H1 (cell line): Measurements from ENCODE around the gene TCN2. TPM values are rescaled to one million over a fixed set of nuclear protein-coding genes. Genes with fewer than 3 reads are reported as not detected.

ENCODE experiments used
- CTCF ChIA-PET: fragments of 300-600 bp; sonication (Branson Sonifier 250); formaldehyde crosslinking; loops from one replicate; lab custom pipeline; 2021; ENCODE audit not compliant: partially characterized antibody; lab: Charles Lee
- POLR2A ChIA-PET: fragments of 300-600 bp; sonication (Branson Sonifier 250); formaldehyde crosslinking; loops from one replicate; lab custom pipeline; 2021; ENCODE audit warnings: inconsistent platforms; ENCODE audit not compliant: partially characterized antibody; lab: Charles Lee
- DNase-seq, 2 experiments: peaks; one replicate each; pipeline versions ENCODE4 v3.0.0 to v3.0.0-alpha.2; 2010 to 2022; ENCODE audit warnings: low spot score in 2 of 2, low read depth in 1 of 2, mixed read lengths in 1 of 2
- FAIRE-seq: peaks from 2 replicates; lab custom pipeline; 2011; peaks lifted over from hg19 to GRCh38; lab: Jason Lieb, UNC
- H2AFZ ChIP-seq: 2 replicates; pipeline ENCODE4 v1.8.1; 2012; ENCODE audit warnings: low read length, inconsistent platforms
- H2AK5ac ChIP-seq: 2 replicates; pipeline ENCODE4 v1.6.1; 2013; ENCODE audit warnings: low read depth, low read length
- H2BK120ac ChIP-seq: replicated peaks from 2 replicates; pipeline ENCODE3; 2013; ENCODE audit warnings: low read depth, low read length, inconsistent platforms
- H2BK12ac ChIP-seq: 2 replicates; pipeline ENCODE4 v1.6.1; 2013; ENCODE audit warnings: low read depth, low read length
- H2BK15ac ChIP-seq: 2 replicates; pipeline ENCODE4 v1.6.1; 2013; ENCODE audit warnings: low read length
- H2BK20ac ChIP-seq: 2 replicates; pipeline ENCODE4 v1.6.1; 2013; ENCODE audit warnings: low read length
- H2BK5ac ChIP-seq: 2 replicates; pipeline ENCODE4 v1.6.1; 2013; ENCODE audit warnings: low read depth, low read length
- H3K14ac ChIP-seq: 2 replicates; pipeline ENCODE4 v1.6.1; 2013; ENCODE audit warnings: inconsistent platforms; ENCODE audit not compliant: insufficient read length
- H3K18ac ChIP-seq: 2 replicates; pipeline ENCODE4 v1.6.1; 2013; ENCODE audit warnings: low read length; ENCODE audit errors: extremely low read depth
- H3K23ac ChIP-seq: 2 replicates; pipeline ENCODE4 v1.6.1; 2013; ENCODE audit warnings: inconsistent platforms; ENCODE audit not compliant: insufficient read length
- H3K23me2 ChIP-seq: 2 replicates; pipeline ENCODE4 v1.6.1; 2013; ENCODE audit warnings: low read depth, low read length
- H3K27ac ChIP-seq: 2 replicates; pipeline ENCODE4 v1.6.1; 2011; ENCODE audit warnings: low read depth, low read length, inconsistent platforms
- H3K27me3 ChIP-seq, 4 experiments: replicated peaks in 1 of 4; 1 replicate in 1 of 4; 2 replicates in 3 of 4; pipeline versions ENCODE4 v1.6.1 to v1.8.1; 2011 to 2013; ENCODE audit warnings: low read length in 3 of 4, mild to moderate bottlenecking in 3 of 4, inconsistent platforms in 2 of 4, mixed read lengths in 2 of 4, moderate library complexity in 1 of 4; ENCODE audit not compliant: control insufficient read depth in 3 of 4, insufficient read depth in 3 of 4; ENCODE audit errors: extremely low read depth in 1 of 4
- H3K36me3 ChIP-seq, 4 experiments: 2 replicates each; pipeline versions ENCODE4 v1.6.1 to v1.8.1; 2011 to 2013; ENCODE audit warnings: mild to moderate bottlenecking in 4 of 4, low read length in 3 of 4, moderate library complexity in 2 of 4, control low read depth in 1 of 4, inconsistent platforms in 1 of 4; ENCODE audit not compliant: insufficient read depth in 4 of 4, control insufficient read depth in 2 of 4
- H3K4ac ChIP-seq: replicated peaks from 2 replicates; pipeline ENCODE3; 2013; ENCODE audit warnings: low read length, low read depth, mixed read lengths, inconsistent platforms; ENCODE audit not compliant: insufficient read length
- H3K4me1 ChIP-seq, 4 experiments: replicated peaks in 1 of 4; 1 replicate in 1 of 4; 2 replicates in 3 of 4; pipeline versions ENCODE4 v1.6.1 to v1.8.1; 2011 to 2013; ENCODE audit warnings: low read length in 3 of 4, inconsistent platforms in 2 of 4, mixed read lengths in 1 of 4; ENCODE audit not compliant: insufficient read depth in 4 of 4, control insufficient read depth in 3 of 4
- H3K4me2 ChIP-seq, 2 experiments: 2 replicates each; pipeline versions ENCODE4 v1.6.1 to v1.8.1; 2011 to 2013; ENCODE audit warnings: low read depth in 2 of 2, low read length in 2 of 2, control low read depth in 1 of 2, inconsistent platforms in 1 of 2, mild to moderate bottlenecking in 1 of 2; ENCODE audit not compliant: insufficient read depth in 1 of 2
- H3K4me3 ChIP-seq, 4 experiments: fragments of 200-600, 300-600 bp in 1 of 4; sonication (generic), shearing (Covaris generic), sonication (Bioruptor Twin) in 1 of 4; 2 replicates each; pipeline versions ENCODE4 v1.5.1 to v1.8.1; 2011 to 2016; ENCODE audit warnings: low read length in 4 of 4, low read depth in 3 of 4, control low read depth in 2 of 4, inconsistent platforms in 2 of 4, mild to moderate bottlenecking in 2 of 4, mixed read lengths in 1 of 4, moderate library complexity in 1 of 4; ENCODE audit not compliant: insufficient read depth in 2 of 4; ENCODE audit errors: extremely low read depth in 1 of 4
- H3K56ac ChIP-seq: replicated peaks from 2 replicates; pipeline ENCODE3; 2013; ENCODE audit warnings: low read depth, mild to moderate bottlenecking, mixed read lengths, low read length, inconsistent platforms; ENCODE audit not compliant: insufficient read length
- H3K79me1 ChIP-seq: 2 replicates; pipeline ENCODE4 v1.6.1; 2013; ENCODE audit warnings: low read depth, low read length, control low read depth
- H3K79me2 ChIP-seq, 2 experiments: 2 replicates each; pipeline versions ENCODE4 v1.6.1 to v1.8.1; 2012 to 2013; ENCODE audit warnings: low read length in 2 of 2, mild to moderate bottlenecking in 2 of 2, inconsistent platforms in 1 of 2; ENCODE audit not compliant: insufficient read depth in 2 of 2, control insufficient read depth in 1 of 2
- H3K9ac ChIP-seq, 4 experiments: replicated peaks in 1 of 4; 1 replicate in 1 of 4; 2 replicates in 3 of 4; pipeline versions ENCODE4 v1.6.1 to v1.8.1; 2011 to 2013; ENCODE audit warnings: low read depth in 3 of 4, low read length in 3 of 4, control low read depth in 2 of 4, mild to moderate bottlenecking in 2 of 4, moderate library complexity in 2 of 4, inconsistent platforms in 1 of 4; ENCODE audit errors: extremely low read depth in 1 of 4
- H3K9me3 ChIP-seq, 2 experiments: 2 replicates each; pipeline versions ENCODE4 v1.6.1 to v1.8.1; 2012 to 2013; ENCODE audit warnings: mild to moderate bottlenecking in 2 of 2, moderate library complexity in 2 of 2, control low read depth in 1 of 2, inconsistent platforms in 1 of 2, low read depth in 1 of 2, low read length in 1 of 2, mixed read lengths in 1 of 2; ENCODE audit not compliant: insufficient read depth in 2 of 2
- H4K20me1 ChIP-seq, 2 experiments: replicated peaks in 1 of 2; 2 replicates each; pipeline versions ENCODE3 to v1.8.1; 2011 to 2013; ENCODE audit warnings: inconsistent platforms in 2 of 2, low read length in 2 of 2, mild to moderate bottlenecking in 1 of 2; ENCODE audit not compliant: insufficient read depth in 2 of 2, control insufficient read depth in 1 of 2
- H4K5ac ChIP-seq: 2 replicates; pipeline ENCODE4 v1.6.1; 2013; ENCODE audit warnings: low read length, low read depth, mixed read lengths, inconsistent platforms; ENCODE audit not compliant: insufficient read length
- H4K8ac ChIP-seq: 2 replicates; pipeline ENCODE4 v1.8.0; 2013; ENCODE audit warnings: mild to moderate bottlenecking, moderate library complexity, low read length, inconsistent platforms; ENCODE audit not compliant: insufficient read depth; ENCODE audit errors: extremely low read depth
- H4K91ac ChIP-seq: replicated peaks from 2 replicates; pipeline ENCODE3; 2013; ENCODE audit warnings: low read length, mixed read lengths, inconsistent platforms; ENCODE audit not compliant: insufficient read length
- BCL11A ChIP-seq, 2 experiments: IDR thresholded peaks; one replicate each; pipeline ENCODE4 v1.6.1; 2011; ENCODE audit warnings: low read depth in 2 of 2, low read length in 2 of 2, mild to moderate bottlenecking in 2 of 2
- HDAC6 ChIP-seq: IDR thresholded peaks from one replicate; pipeline ENCODE4 v1.7.1; 2012; ENCODE audit warnings: low read depth, mild to moderate bottlenecking, inconsistent platforms, low read length, moderate library complexity
- JUN ChIP-seq: IDR thresholded peaks from 2 replicates; pipeline ENCODE4 v1.6.1; 2011; ENCODE audit warnings: low read depth, mild to moderate bottlenecking, improper control_type of control experiment, low read length
- KDM5A ChIP-seq: fragments of 200-600 bp; IDR thresholded peaks from 2 replicates; pipeline ENCODE4 v1.7.1; 2012; ENCODE audit warnings: mild to moderate bottlenecking, low read length, inconsistent platforms, mixed read lengths
- MAX ChIP-seq: IDR thresholded peaks from 2 replicates; pipeline ENCODE4 v1.6.1; 2012; ENCODE audit warnings: inconsistent platforms
- NRF1 ChIP-seq: IDR thresholded peaks from 2 replicates; pipeline ENCODE4 v1.6.1; 2011; ENCODE audit warnings: mild to moderate bottlenecking, low read depth, low read length, improper control_type of control experiment
- SAP30 ChIP-seq: fragments of 300-600 bp; sonication (generic); IDR thresholded peaks from 2 replicates; pipeline ENCODE4 v1.7.1; 2012; ENCODE audit warnings: low read length, moderate library complexity, mild to moderate bottlenecking, inconsistent platforms; ENCODE audit not compliant: insufficient read depth, insufficient replicate concordance
- WGBS, 2 experiments: shearing (Covaris generic) in 1 of 2; methylation state at CpG; one replicate each; pipeline versions ENCODE4 v1.1.6 to v1.1.7; 2013 to 2015; ENCODE audit warnings: low lambda C conversion rate in 2 of 2, mixed read lengths in 2 of 2, inconsistent platforms in 1 of 2, low coverage in 1 of 2, missing lambda C conversion rate in 1 of 2; ENCODE audit not compliant: insufficient replicate concordance in 2 of 2, insufficient coverage in 1 of 2, insufficient read length in 1 of 2; ENCODE audit errors: extremely low coverage in 1 of 2, missing lambda C conversion rate in 1 of 2; 5-methylcytosine and 5-hydroxymethylcytosine counted together
- polyA plus RNA-seq, 7 experiments: library from polyadenylated mRNA; depleted of rRNA in 3 of 7; stranded (reverse) in 5 of 7; unstranded in 2 of 7; fragments of >200 nt in 5 of 7; fragments of 200-250 nt in 2 of 7; gene quantifications; 1 replicate in 5 of 7; 2 replicates in 1 of 7; 4 replicates in 1 of 7; pipeline versions ENCODE4 v1.2.1 to v1.2.3, GENCODE V29; 2011 to 2013; ENCODE audit warnings: missing spikeins in 2 of 7, mixed read lengths in 2 of 7
- total RNA-seq: library from RNA; stranded (reverse); fragmentation: NEBNext Ultra II Directional; extraction: Animal tissue kit (Norgen Biotek cat#: 25700); gene quantifications from 2 replicates; pipeline ENCODE4 v1.2.1, GENCODE V29; 2021

Gene TCN2
- total and polyA plus RNA-seq, 2 of the 8 experiments (the other 6 are each of a cell fraction or from before 2014, with no cell fraction given): 30.0 to 87.8 TPM

GRCh38 chr22:30671071-30671470, 64.1 kb downstream of the TCN2 start:
- 86% methylated on average over 3 of the region's 3 CpGs; no CpG with 5 or more reads in 1 of the 2 experiments for WGBS, 2 experiments
- no peak overlapping the region for H3K56ac ChIP-seq
- POLR2A ChIA-PET: no interaction called here
- no peak overlapping the region for H3K4me3 ChIP-seq
- H3K79me1 ChIP-seq: no peaks in the 10 kb centered on the region
- CTCF ChIA-PET: interaction anchor here (1.1 to 3.3 kb wide), 3 partner anchors 8 to 85 kb away, joined by 3 to 14 read pairs (median 3); partner anchors contain the start of gene SLC35E4
- H4K91ac ChIP-seq: no peak overlapping the region
- H3K18ac ChIP-seq: no peak overlapping the region
- H3K14ac ChIP-seq: no peak overlapping the region
- H2BK12ac ChIP-seq: no peak overlapping the region
- no peak overlapping the region for H3K23ac ChIP-seq
- no peaks in the 10 kb centered on the region for H3K9me3 ChIP-seq
- H2BK15ac ChIP-seq: no peak overlapping the region
- no peak for DNase-seq
- no peak overlapping the region for H2BK5ac ChIP-seq
- H2BK120ac ChIP-seq: no peak overlapping the region
- H3K27ac ChIP-seq: no peak overlapping the region
- TF ChIP-seq SAP30 (no peak), KDM5A (no peak), NRF1 (no peak), HDAC6 (no peak), MAX (no peak), JUN (no peak), BCL11A (IDR thresholded peaks at IDR 0.05; ENCODE audit: low read depth in 2 of 2, low read length in 2 of 2) (no peak)
- TF ChIP-seq, all 59 proteins: peak for 0
- Histone ChIP-seq H2AFZ (no peak overlapping the region), H3K36me3 (no peaks in the 10 kb centered on the region), H4K5ac (no peak overlapping the region), H2BK20ac (no peak overlapping the region), H3K4me1 (peaks cover 0 to 2% (median under 1%) of the 10 kb centered on the region in 4 experiments; a peak in 4 of 7 replicates), H3K4me2 (no peak overlapping the region), H3K4ac (no peak overlapping the region), H3K79me2 (no peaks in the 10 kb centered on the region), H2AK5ac (no peak overlapping the region), H4K20me1 (no peaks in the 10 kb centered on the region), H3K23me2 (peaks cover 16% of the 10 kb centered on the region; the same call in 1 of the 2 replicates), H4K8ac (no peak overlapping the region), H3K9ac (no peak overlapping the region), H3K27me3 (peaks cover 0 to 13% (median 8%) of the 10 kb centered on the region in 4 experiments; a peak in 5 of 7 replicates)
- no peak for FAIRE-seq
